Mucosa of rectum (tissue), 2 donors: ENCODE results near the gene BDH1.

ENCODE experiments used
- H3K27ac ChIP-seq, 2 donors: one replicate each; pipeline ENCODE4 v1.7.0; 2013; ENCODE audit warnings: inconsistent platforms in 2 of 2, low read depth in 2 of 2, low read length in 2 of 2
- H3K27me3 ChIP-seq, 2 donors: one replicate each; pipeline ENCODE4 v1.7.0; 2013; ENCODE audit warnings: low read length in 2 of 2; ENCODE audit not compliant: control insufficient read depth in 2 of 2, insufficient read depth in 2 of 2
- H3K36me3 ChIP-seq, 2 donors: one replicate each; pipeline ENCODE4 v1.7.0; 2013; ENCODE audit warnings: low read length in 2 of 2; ENCODE audit not compliant: control insufficient read depth in 2 of 2, insufficient read depth in 2 of 2
- H3K4me1 ChIP-seq, 2 donors: one replicate each; pipeline ENCODE4 v1.7.0; 2013; ENCODE audit warnings: low read length in 2 of 2, mild to moderate bottlenecking in 1 of 2; ENCODE audit not compliant: control insufficient read depth in 2 of 2, insufficient read depth in 2 of 2
- H3K4me3 ChIP-seq, 2 donors: one replicate each; pipeline ENCODE4 v1.7.0; 2013; ENCODE audit warnings: low read length in 2 of 2
- H3K9ac ChIP-seq, 2 donors: one replicate each; pipeline ENCODE4 v1.7.0; 2013; ENCODE audit warnings: low read length in 2 of 2, low read depth in 1 of 2, mild to moderate bottlenecking in 1 of 2
- H3K9me3 ChIP-seq, 2 donors: one replicate each; pipeline ENCODE4 v1.7.0; 2013; ENCODE audit warnings: low read length in 2 of 2; ENCODE audit not compliant: control insufficient read depth in 2 of 2
- donor health status: healthy.
- donor health status: Normal muscosa, but diverticular disease.

BDH1 gene

GRCh38 chr3:197498499-197499241 is 57.1 kb downstream of the BDH1 start:
- Histone ChIP-seq H3K36me3 (no peaks in the 10 kb centered on the region), H3K9me3 (no peaks in the 10 kb centered on the region), H3K27ac (peak overlapping the region; percentile 71 to 89), H3K9ac (no peak overlapping the region), H3K4me3 (no peak overlapping the region), H3K4me1 (peaks cover 29 to 65% of the 10 kb centered on the region in 2 donors), H3K27me3 (no peaks in the 10 kb centered on the region)

GRCh38 chr3:197496746-197497125 is 59.0 kb downstream of the BDH1 start:
- Histone ChIP-seq H3K27me3 (no peaks in the 10 kb centered on the region), H3K4me3 (no peak overlapping the region), H3K27ac (no peak overlapping the region), H3K36me3 (no peaks in the 10 kb centered on the region), H3K9me3 (no peaks in the 10 kb centered on the region), H3K9ac (no peak overlapping the region), H3K4me1 (peaks cover 20 to 54% of the 10 kb centered on the region in 2 donors)

DNA sequence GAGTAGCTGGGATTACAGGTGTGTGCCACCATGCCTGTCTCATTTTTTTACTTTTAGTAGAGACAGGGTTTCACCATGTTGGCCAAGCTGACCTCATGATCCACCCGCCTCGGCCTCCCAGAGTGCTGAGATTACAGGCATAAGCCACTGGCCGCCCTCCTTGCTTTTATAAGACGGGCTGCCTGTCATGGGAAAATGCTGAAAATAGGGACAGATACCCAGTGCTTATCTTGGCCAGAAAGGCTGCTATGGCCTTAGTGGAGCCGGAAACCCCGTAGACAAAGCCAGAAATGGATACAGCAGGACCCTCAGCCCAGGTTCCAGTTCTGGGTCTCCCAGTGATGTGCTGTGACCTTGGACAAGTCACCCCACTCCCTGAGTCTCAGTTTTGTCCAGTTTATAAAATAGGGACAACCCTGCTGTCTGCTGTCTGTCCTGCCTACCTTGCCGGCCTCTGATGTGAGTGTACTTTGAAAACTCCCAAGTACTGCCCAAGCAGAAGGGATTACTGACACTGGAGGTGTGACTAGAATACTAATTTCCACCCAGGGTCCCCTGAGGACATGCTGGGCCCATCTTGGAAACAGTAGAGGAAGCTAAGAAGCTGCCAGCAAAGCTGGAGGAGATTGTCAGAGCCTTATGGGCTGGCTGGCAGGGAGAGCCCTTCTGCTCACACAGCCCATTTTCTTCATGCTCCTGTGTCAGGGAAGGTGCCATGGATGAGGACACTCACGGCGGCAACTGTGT is 59.6 kb downstream of the BDH1 start:
- H3K9me3 ChIP-seq: no peaks in the 10 kb centered on the region
- H3K36me3 ChIP-seq: no peaks in the 10 kb centered on the region
- H3K4me1 ChIP-seq: peaks cover 16 to 49% of the 10 kb centered on the region in 2 donors
- no peak overlapping the region for H3K9ac ChIP-seq
- no peaks in the 10 kb centered on the region for H3K27me3 ChIP-seq
- no peak overlapping the region for H3K4me3 ChIP-seq
- no peak overlapping the region for H3K27ac ChIP-seq

GRCh38 chr3:197495499-197495898 is 60.3 kb downstream of the BDH1 start:
- H3K27ac ChIP-seq: peak overlapping the region; percentile 83 to 86
- no peak overlapping the region for H3K4me3 ChIP-seq
- no peak overlapping the region for H3K9ac ChIP-seq
- no peaks in the 10 kb centered on the region for H3K9me3 ChIP-seq
- H3K4me1 ChIP-seq: peaks cover 16 to 44% of the 10 kb centered on the region in 2 donors
- H3K27me3 ChIP-seq: no peaks in the 10 kb centered on the region
- no peaks in the 10 kb centered on the region for H3K36me3 ChIP-seq

GRCh38 chr3:197495059-197495455 is 60.7 kb downstream of the BDH1 start:
- H3K9ac ChIP-seq: no peak overlapping the region
- H3K27me3 ChIP-seq: no peaks in the 10 kb centered on the region
- H3K4me1 ChIP-seq: peaks cover 19 to 44% of the 10 kb centered on the region in 2 donors
- peak overlapping the region; percentile 83 to 86 for H3K27ac ChIP-seq
- H3K4me3 ChIP-seq: no peak overlapping the region
- H3K9me3 ChIP-seq: no peaks in the 10 kb centered on the region
- H3K36me3 ChIP-seq: no peaks in the 10 kb centered on the region

GRCh38 chr3:197494366-197495058 is 61.3 kb downstream of the BDH1 start:
- no peaks in the 10 kb centered on the region for H3K27me3 ChIP-seq
- peaks cover 20 to 40% of the 10 kb centered on the region in 2 donors for H3K4me1 ChIP-seq
- H3K9ac ChIP-seq: peak overlapping the region in 1 of 2 donors; percentile 14
- H3K4me3 ChIP-seq: no peak overlapping the region
- no peaks in the 10 kb centered on the region for H3K36me3 ChIP-seq
- H3K9me3 ChIP-seq: no peaks in the 10 kb centered on the region
- peak overlapping the region; percentile 83 to 86 for H3K27ac ChIP-seq

GRCh38 chr3:197493049-197493448 is 62.7 kb downstream of the BDH1 start:
- H3K36me3 ChIP-seq: no peaks in the 10 kb centered on the region
- H3K9ac ChIP-seq: no peak overlapping the region
- no peaks in the 10 kb centered on the region for H3K9me3 ChIP-seq
- H3K4me3 ChIP-seq: no peak overlapping the region
- no peak overlapping the region for H3K27ac ChIP-seq
- H3K4me1 ChIP-seq: peaks cover 18 to 34% of the 10 kb centered on the region in 2 donors
- H3K27me3 ChIP-seq: no peaks in the 10 kb centered on the region

DNA sequence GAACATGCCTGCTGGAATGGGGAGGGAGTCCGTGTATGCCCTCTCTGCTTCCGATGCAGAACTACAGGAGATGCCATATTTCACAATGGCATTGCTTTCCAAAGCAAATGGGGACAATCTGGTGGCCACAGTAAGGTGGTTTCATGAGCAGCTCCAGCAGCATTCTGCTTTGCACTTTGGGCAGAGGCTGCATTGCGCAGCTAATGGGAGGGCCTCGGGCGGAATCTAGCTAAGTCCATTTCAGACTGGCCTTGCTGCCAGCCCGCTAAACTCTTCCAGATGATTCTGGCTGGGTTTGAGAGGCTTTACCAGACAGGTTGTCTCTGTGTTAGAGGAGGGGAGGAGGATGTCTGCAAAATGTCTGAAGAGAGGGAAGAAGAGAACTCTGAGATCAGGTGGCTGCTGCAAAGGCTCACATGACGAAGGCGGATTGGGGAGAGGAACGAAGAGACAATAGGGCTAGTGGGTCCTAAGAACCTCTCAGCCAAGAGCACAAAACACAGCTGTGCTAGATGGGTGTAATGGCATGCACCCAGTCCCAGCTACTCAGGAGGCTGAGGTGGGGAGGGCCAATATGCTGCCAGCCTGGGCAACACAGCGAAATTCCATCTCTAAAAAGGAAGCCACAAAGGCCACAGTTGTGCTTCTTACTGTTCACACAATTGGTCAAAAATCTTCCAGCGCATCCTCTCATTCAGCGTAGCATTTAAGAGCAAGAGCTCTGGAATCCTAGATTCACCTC is 63.7 kb downstream of the BDH1 start:
- no peak overlapping the region for H3K9ac ChIP-seq
- no peak overlapping the region for H3K27ac ChIP-seq
- peaks cover 18 to 34% of the 10 kb centered on the region in 2 donors for H3K4me1 ChIP-seq
- no peaks in the 10 kb centered on the region for H3K27me3 ChIP-seq
- H3K36me3 ChIP-seq: no peaks in the 10 kb centered on the region
- H3K4me3 ChIP-seq: no peak overlapping the region
- H3K9me3 ChIP-seq: no peaks in the 10 kb centered on the region

DNA sequence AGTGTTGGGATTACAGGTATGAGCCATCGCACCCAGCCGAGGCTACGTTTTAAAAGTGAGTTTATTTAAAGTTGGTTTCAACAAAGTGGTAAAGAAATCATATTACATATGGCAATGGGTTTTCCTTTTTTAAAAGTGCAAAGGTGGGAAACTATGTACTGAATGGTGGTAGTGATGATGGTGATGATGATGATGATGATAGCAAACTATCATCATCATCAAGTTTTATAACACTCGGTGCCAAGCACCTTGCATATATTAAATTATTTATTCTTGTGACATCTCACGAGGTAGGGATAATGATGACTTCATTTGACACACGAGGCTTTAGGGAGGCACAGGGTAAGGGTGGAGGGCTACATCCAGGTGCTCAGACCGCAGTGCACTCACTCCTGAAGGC is 64.3 kb downstream of the BDH1 start:
- Histone ChIP-seq H3K4me3 (no peak overlapping the region), H3K9ac (no peak overlapping the region), H3K9me3 (no peaks in the 10 kb centered on the region), H3K36me3 (no peaks in the 10 kb centered on the region), H3K4me1 (peaks cover 18 to 34% of the 10 kb centered on the region in 2 donors), H3K27ac (no peak overlapping the region), H3K27me3 (no peaks in the 10 kb centered on the region)
